Measurements from ENCODE around the gene KLB. TPM values are rescaled to one million over a fixed set of nuclear protein-coding genes. Genes with fewer than 3 reads are reported as not detected.
"Not testable (repeated sequence)": the region's sequence is repeated elsewhere in the genome, so short reads cannot be mapped to it uniquely, and the experiment has no call there.

KLB gene
- not detected for total RNA-seq

GRCh38 chr4:39406763-39407583 is at the start of gene KLB:
Gene KLB, plus strand, starts transcription at chr4:39406930. Its CDS starts 20 bp downstream, at chr4:39406950.
- Mint-ChIP-seq H3K4me3 (no peak within 1 kb of the TSS), H3K27ac (no peak within 1 kb of the TSS), H3K4me1 (no peaks in the 10 kb centered on the region), H3K36me3 (ENCODE audit: low read depth) (no peaks in the 10 kb centered on the region), H3K9me3 (no peaks in the 10 kb centered on the region), H3K27me3 (peaks cover 9% of the 10 kb centered on the region)
- DNase-seq: no peak
- ChIA-PET CTCF (interaction anchor here (0.6 kb wide), 1 partner anchor 318 kb away, joined by 4 read pairs; no protein-coding TSS in a partner anchor), POLR2A (no interaction called here)

GRCh38 chr4:39357002-39357401 is 49.7 kb upstream of the KLB start:
- no peak overlapping the region for H3K4me3 Mint-ChIP-seq
- ChIA-PET CTCF (interaction anchor here (0.6 to 3.3 kb wide), 3 partner anchors 9 to 100 kb away, joined by 3 to 15 read pairs (median 12); partner anchors contain the start of gene RFC1), POLR2A (no interaction called here)
- H3K27me3 Mint-ChIP-seq: no peaks in the 10 kb centered on the region
- no peak for DNase-seq
- peaks cover 57% of the 10 kb centered on the region for H3K4me1 Mint-ChIP-seq
- H3K27ac Mint-ChIP-seq: peak overlapping the region; percentile 78
- H3K9me3 Mint-ChIP-seq: no peaks in the 10 kb centered on the region
- H3K36me3 Mint-ChIP-seq (ENCODE audit: low read depth): peaks cover 27% of the 10 kb centered on the region

- H3K4me3 Mint-ChIP-seq, H3K27me3 Mint-ChIP-seq, H3K27ac Mint-ChIP-seq, H3K9me3 Mint-ChIP-seq, DNase-seq, CTCF ChIA-PET, POLR2A ChIA-PET: not testable (repeated sequence)
- H3K36me3 Mint-ChIP-seq (ENCODE audit: low read depth): peaks cover 37% of the 10 kb centered on the region
- H3K4me1 Mint-ChIP-seq: peaks cover 55% of the 10 kb centered on the region
These were observed 46.1 kb upstream of the KLB start for GRCh38 chr4:39360611-39361010.

GRCh38 chr4:39362827-39363226 is 43.9 kb upstream of the KLB start:
- no peak overlapping the region for H3K27ac Mint-ChIP-seq
- DNase-seq: no peak
- ChIA-PET POLR2A (no interaction called here), CTCF (no interaction called here)
- peaks cover 47% of the 10 kb centered on the region for H3K4me1 Mint-ChIP-seq
- H3K9me3 Mint-ChIP-seq: no peaks in the 10 kb centered on the region
- H3K27me3 Mint-ChIP-seq: no peaks in the 10 kb centered on the region
- no peak overlapping the region for H3K4me3 Mint-ChIP-seq
- peaks cover 31% of the 10 kb centered on the region for H3K36me3 Mint-ChIP-seq (ENCODE audit: low read depth)

GRCh38 chr4:39363773-39364393 is 42.8 kb upstream of the KLB start:
- CTCF ChIA-PET: interaction anchor here (1.0 to 1.2 kb wide), 2 partner anchors 9 to 10 kb away, joined by 3 read pairs; no protein-coding TSS in a partner anchor
- no peak for DNase-seq
- Mint-ChIP-seq H3K36me3 (ENCODE audit: low read depth) (peaks cover 27% of the 10 kb centered on the region), H3K27me3 (no peaks in the 10 kb centered on the region), H3K27ac (peak overlapping the region; percentile 79), H3K9me3 (no peaks in the 10 kb centered on the region), H3K4me3 (peak overlapping the region; percentile 55), H3K4me1 (peaks cover 42% of the 10 kb centered on the region)
- POLR2A ChIA-PET: no interaction called here

GRCh38 chr4:39365360-39365759 is 41.4 kb upstream of the KLB start:
- ChIA-PET CTCF (interaction anchor here (0.8 to 2.1 kb wide), 3 partner anchors 9 to 18 kb away, joined by 3 to 15 read pairs (median 5); no protein-coding TSS in a partner anchor), POLR2A (interaction anchor here (0.7 kb wide), 2 partner anchors 51 to 332 kb away, joined by 4 read pairs; partner anchors contain the start of gene UBE2K)
- no peaks in the 10 kb centered on the region for H3K27me3 Mint-ChIP-seq
- H3K27ac Mint-ChIP-seq: peak overlapping the region; percentile 96
- H3K4me1 Mint-ChIP-seq: peaks cover 37% of the 10 kb centered on the region
- no peak for DNase-seq
- H3K36me3 Mint-ChIP-seq (ENCODE audit: low read depth): peaks cover 25% of the 10 kb centered on the region
- peaks cover 4% of the 10 kb centered on the region for H3K9me3 Mint-ChIP-seq
- peak overlapping the region; percentile 93 for H3K4me3 Mint-ChIP-seq

GRCh38 chr4:39365830-39366771 is 40.6 kb upstream of the KLB start, which contains the start of gene RFC1:
Gene RFC1, minus strand, starts transcription at chr4:39366362. Its CDS starts 121 bp downstream, at chr4:39366241.
- peak within 1 kb of the TSS; percentile 96 for H3K27ac Mint-ChIP-seq
- H3K27me3 Mint-ChIP-seq: no peaks in the 10 kb centered on the region
- peak within 1 kb of the TSS; percentile 93 for H3K4me3 Mint-ChIP-seq
- peaks cover 37% of the 10 kb centered on the region for H3K4me1 Mint-ChIP-seq
- DNase-seq: peak; percentile 95
- peaks cover 8% of the 10 kb centered on the region for H3K9me3 Mint-ChIP-seq
- POLR2A ChIA-PET: interaction anchor here (0.7 kb wide), 1 partner anchor 332 kb away, joined by 4 read pairs; the partner anchor contains the start of gene UBE2K
- H3K36me3 Mint-ChIP-seq (ENCODE audit: low read depth): peaks cover 29% of the 10 kb centered on the region
- CTCF ChIA-PET: interaction anchor here (0.6 to 2.1 kb wide), 6 partner anchors 10 to 54 kb away, joined by 3 to 15 read pairs (median 4); no protein-coding TSS in a partner anchor

GRCh38 chr4:39367166-39367565 is 39.6 kb upstream of the KLB start:
- H3K4me3 Mint-ChIP-seq: peak overlapping the region; percentile 93
- POLR2A ChIA-PET: no interaction called here
- peaks cover 24% of the 10 kb centered on the region for H3K36me3 Mint-ChIP-seq (ENCODE audit: low read depth)
- no peak overlapping the region for H3K27ac Mint-ChIP-seq
- DNase-seq: no peak
- H3K27me3 Mint-ChIP-seq: no peaks in the 10 kb centered on the region
- H3K9me3 Mint-ChIP-seq: peaks cover 19% of the 10 kb centered on the region
- H3K4me1 Mint-ChIP-seq: peaks cover 30% of the 10 kb centered on the region
- CTCF ChIA-PET: interaction anchor here (1.2 to 2.1 kb wide), 3 partner anchors 11 to 14 kb away, joined by 3 to 15 read pairs (median 5); no protein-coding TSS in a partner anchor

GRCh38 chr4:39369301-39369700 is 37.4 kb upstream of the KLB start:
- ChIA-PET POLR2A (no interaction called here), CTCF (no interaction called here)
- Mint-ChIP-seq H3K9me3 (peaks cover 23% of the 10 kb centered on the region), H3K36me3 (ENCODE audit: low read depth) (peaks cover 14% of the 10 kb centered on the region), H3K27me3 (no peaks in the 10 kb centered on the region), H3K27ac (no peak overlapping the region), H3K4me1 (peaks cover 12% of the 10 kb centered on the region), H3K4me3 (no peak overlapping the region)
- no peak for DNase-seq

GRCh38 chr4:39371209-39371608 is 35.5 kb upstream of the KLB start:
- POLR2A ChIA-PET; CTCF ChIA-PET; DNase-seq; H3K4me3 Mint-ChIP-seq; H3K27ac Mint-ChIP-seq; H3K36me3 Mint-ChIP-seq (ENCODE audit: low read depth); H3K4me1 Mint-ChIP-seq; H3K27me3 Mint-ChIP-seq: not testable (repeated sequence)
- peaks cover 23% of the 10 kb centered on the region for H3K9me3 Mint-ChIP-seq

GRCh38 chr4:39375478-39375877 is 31.3 kb upstream of the KLB start:
- peaks cover 22% of the 10 kb centered on the region for H3K9me3 Mint-ChIP-seq
- CTCF ChIA-PET: no interaction called here

GRCh38 chr4:39383690-39384089 is 23.0 kb upstream of the KLB start:
- Mint-ChIP-seq H3K4me3 (no peak overlapping the region), H3K9me3 (peaks cover 4% of the 10 kb centered on the region), H3K36me3 (ENCODE audit: low read depth) (no peaks in the 10 kb centered on the region), H3K4me1 (no peaks in the 10 kb centered on the region), H3K27me3 (peaks cover 27% of the 10 kb centered on the region), H3K27ac (no peak overlapping the region)
- ChIA-PET CTCF (interaction anchor here (0.6 to 0.9 kb wide), 3 partner anchors 18 to 1542 kb away, joined by 3 read pairs; no protein-coding TSS in a partner anchor), POLR2A (no interaction called here)
- no peak for DNase-seq

More at GRCh38 chr4:39375478-39375877, 31.3 kb upstream of the KLB start:
- Mint-ChIP-seq H3K27ac (no peak overlapping the region), H3K36me3 (ENCODE audit: low read depth) (peaks cover 5% of the 10 kb centered on the region), H3K4me1 (no peaks in the 10 kb centered on the region), H3K4me3 (no peak overlapping the region), H3K27me3 (peaks cover 36% of the 10 kb centered on the region)
- DNase-seq: no peak
- POLR2A ChIA-PET: no interaction called here
